Measurements from ENCODE around the gene DNMT1.

DNA sequence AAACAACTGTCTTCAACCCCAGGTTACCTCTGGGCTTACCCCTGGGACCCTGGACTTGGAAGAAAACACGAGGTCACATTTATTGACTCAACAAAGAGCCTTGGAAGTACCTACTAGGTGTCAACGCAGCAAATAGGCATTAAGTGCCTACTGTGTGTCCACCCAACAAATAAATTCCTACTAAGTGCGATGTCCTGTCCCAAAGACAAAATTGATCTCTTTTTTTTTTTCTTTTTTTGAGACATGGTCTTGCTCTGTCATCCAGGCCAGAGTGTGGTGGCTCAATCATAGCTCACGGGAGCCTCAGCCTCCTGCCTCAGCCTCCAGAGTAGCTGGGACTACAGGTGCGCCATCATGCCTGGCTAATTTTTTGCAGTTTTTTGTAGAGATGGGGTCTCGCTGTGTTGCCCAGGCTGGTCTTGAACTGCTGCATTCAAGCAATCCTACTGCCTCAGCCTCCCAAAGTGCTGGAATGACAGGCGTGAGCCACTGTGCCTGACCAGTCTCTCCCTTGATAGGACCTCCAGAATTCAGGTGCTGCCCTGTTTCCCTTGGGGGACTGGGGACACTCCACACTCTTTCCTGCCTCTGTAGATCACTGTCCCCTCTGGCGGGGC is 37.0 kb upstream of the DNMT1 start:
- TF ChIP-seq, protein P1, sequence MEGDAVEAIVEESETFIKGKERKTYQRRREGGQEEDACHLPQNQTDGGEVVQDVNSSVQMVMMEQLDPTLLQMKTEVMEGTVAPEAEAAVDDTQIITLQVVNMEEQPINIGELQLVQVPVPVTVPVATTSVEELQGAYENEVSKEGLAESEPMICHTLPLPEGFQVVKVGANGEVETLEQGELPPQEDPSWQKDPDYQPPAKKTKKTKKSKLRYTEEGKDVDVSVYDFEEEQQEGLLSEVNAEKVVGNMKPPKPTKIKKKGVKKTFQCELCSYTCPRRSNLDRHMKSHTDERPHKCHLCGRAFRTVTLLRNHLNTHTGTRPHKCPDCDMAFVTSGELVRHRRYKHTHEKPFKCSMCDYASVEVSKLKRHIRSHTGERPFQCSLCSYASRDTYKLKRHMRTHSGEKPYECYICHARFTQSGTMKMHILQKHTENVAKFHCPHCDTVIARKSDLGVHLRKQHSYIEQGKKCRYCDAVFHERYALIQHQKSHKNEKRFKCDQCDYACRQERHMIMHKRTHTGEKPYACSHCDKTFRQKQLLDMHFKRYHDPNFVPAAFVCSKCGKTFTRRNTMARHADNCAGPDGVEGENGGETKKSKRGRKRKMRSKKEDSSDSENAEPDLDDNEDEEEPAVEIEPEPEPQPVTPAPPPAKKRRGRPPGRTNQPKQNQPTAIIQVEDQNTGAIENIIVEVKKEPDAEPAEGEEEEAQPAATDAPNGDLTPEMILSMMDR (IDR thresholded peaks at IDR 0.05) = no peak
- no peak for TF ChIP-seq ZFX (IDR thresholded peaks at IDR 0.05; ENCODE audit: borderline replicate concordance)
